ENCODE results near the gene DYNLRB2.

- TF ChIP-seq EZH2 (IDR thresholded peaks at IDR 0.05; ENCODE audit: low read depth, unreplicated experiment) (no peak), CTCF (conservative IDR thresholded peaks at IDR 0.05; ENCODE audit: low read depth in 2 of 2) (no peak), POLR2AphosphoS5 (IDR thresholded peaks at IDR 0.05; ENCODE audit: low read depth) (no peak)
These were observed 29.3 kb downstream of the DYNLRB2 start for GRCh38 chr16:80570106-80570478.
